GM21528 (cell line): Measurements from ENCODE around the gene SNTG2.

Source experiments
- ATAC-seq: cut with Tn5 transposase; IDR thresholded peaks from one replicate; pipeline ENCODE4 v1.9.1; 2021; ENCODE audit warnings: mild to moderate bottlenecking, moderate library complexity; ENCODE audit not compliant: unreplicated experiment, low FRiP score

SNTG2 gene

GRCh38 chr2:1254662-1255343 lies 304.2 kb downstream of the SNTG2 start:
- no peak for ATAC-seq

GRCh38 chr2:1256632-1257324 lies 306.1 kb downstream of the SNTG2 start:
- no peak for ATAC-seq

GRCh38 chr2:1257334-1257733 lies 306.7 kb downstream of the SNTG2 start:
- ATAC-seq = no peak

GRCh38 chr2:1259746-1260145 lies 309.1 kb downstream of the SNTG2 start:
- ATAC-seq = no peak

- ATAC-seq = no peak
Measured at GRCh38 chr2:1262609-1263008, 312.0 kb downstream of the SNTG2 start.

- ATAC-seq = no peak
Measured at GRCh38 chr2:1265454-1265853, 314.8 kb downstream of the SNTG2 start.

GRCh38 chr2:1266351-1266750 lies 315.7 kb downstream of the SNTG2 start:
- ATAC-seq = no peak

GRCh38 chr2:1268034-1268433 lies 317.4 kb downstream of the SNTG2 start:
- no peak for ATAC-seq

GRCh38 chr2:1269812-1270211 lies 319.2 kb downstream of the SNTG2 start:
- ATAC-seq = no peak

GRCh38 chr2:1272835-1273234 lies 322.2 kb downstream of the SNTG2 start:
- ATAC-seq = no peak

GRCh38 chr2:1277634-1278033 lies 327.0 kb downstream of the SNTG2 start:
- ATAC-seq = no peak

GRCh38 chr2:1278125-1278524 lies 327.5 kb downstream of the SNTG2 start:
- ATAC-seq = no peak

GRCh38 chr2:1278861-1279260 lies 328.2 kb downstream of the SNTG2 start:
- no peak for ATAC-seq

GRCh38 chr2:1282552-1282951 lies 331.9 kb downstream of the SNTG2 start:
- no peak for ATAC-seq

GRCh38 chr2:1283020-1283801 lies 332.6 kb downstream of the SNTG2 start:
- no peak for ATAC-seq

GRCh38 chr2:1283871-1284270 lies 333.2 kb downstream of the SNTG2 start:
- no peak for ATAC-seq

GRCh38 chr2:1286929-1287328 lies 336.3 kb downstream of the SNTG2 start:
- ATAC-seq = no peak

- no peak for ATAC-seq
Measured at GRCh38 chr2:1287427-1287826, 336.8 kb downstream of the SNTG2 start.

GRCh38 chr2:1294900-1295299 lies 344.3 kb downstream of the SNTG2 start:
- no peak for ATAC-seq

GRCh38 chr2:1295740-1296139 lies 345.1 kb downstream of the SNTG2 start:
- no peak for ATAC-seq

GRCh38 chr2:1297372-1298159 lies 346.9 kb downstream of the SNTG2 start:
- no peak for ATAC-seq
